Glutamatergic neuron (in vitro differentiated cells): ENCODE data around the gene TCP11X2. TPM values are rescaled to one million over a fixed set of nuclear protein-coding genes. Genes with fewer than 3 reads are reported as not detected.
"Not testable (repeated sequence)": the region's sequence is repeated elsewhere in the genome, so short reads cannot be mapped to it uniquely, and the experiment has no call there.

ENCODE experiments used
- DNase-seq: peaks from one replicate; pipeline ENCODE4 v3.0.0; 2022
- H3K27ac Mint-ChIP-seq: one replicate; pipeline ENCODE4 v1.8.0; 2020; ENCODE audit warnings: mild to moderate bottlenecking, mixed read lengths, inconsistent platforms; ENCODE audit not compliant: unreplicated experiment
- H3K27me3 Mint-ChIP-seq: one replicate; pipeline ENCODE4 v1.8.0; 2020; ENCODE audit warnings: mild to moderate bottlenecking, moderate library complexity, mixed read lengths, inconsistent platforms; ENCODE audit not compliant: unreplicated experiment
- H3K36me3 Mint-ChIP-seq: one replicate; pipeline ENCODE4 v1.8.0; 2020; ENCODE audit warnings: mild to moderate bottlenecking, mixed read lengths, inconsistent platforms; ENCODE audit not compliant: unreplicated experiment
- H3K4me1 Mint-ChIP-seq: one replicate; pipeline ENCODE4 v1.8.0; 2020; ENCODE audit warnings: mild to moderate bottlenecking, low read depth, mixed read lengths, inconsistent platforms; ENCODE audit not compliant: unreplicated experiment
- H3K4me3 Mint-ChIP-seq: one replicate; pipeline ENCODE4 v1.8.0; 2020; ENCODE audit warnings: mild to moderate bottlenecking, mixed read lengths, inconsistent platforms; ENCODE audit not compliant: unreplicated experiment
- H3K9me3 Mint-ChIP-seq: one replicate; pipeline ENCODE4 v1.8.0; 2020; ENCODE audit warnings: mild to moderate bottlenecking, moderate library complexity, mixed read lengths, inconsistent platforms; ENCODE audit not compliant: unreplicated experiment
- CTCF ChIP-seq: fragments of 200-600 bp; sonication (generic); IDR thresholded peaks from one replicate; pipeline ENCODE4 v1.5.0; 2021; ENCODE audit not compliant: partially characterized antibody, unreplicated experiment
- long read RNA-seq: library from polyadenylated mRNA; unstranded; transcript quantifications from one replicate; pipeline ENCODE4 v2.0.0, GENCODE V29; 2020; ENCODE audit not compliant: unreplicated experiment
- total RNA-seq: library from RNA; stranded (reverse); fragmentation: NEBNext Ultra II Directional; extraction: Animal tissue kit (Norgen Biotek cat#: 25700); gene quantifications from one replicate; pipeline ENCODE4 v1.2.1, GENCODE V29; 2021; ENCODE audit not compliant: unreplicated experiment

TCP11X2 gene
- 3.7 TPM for total RNA-seq
- long read RNA-seq, result 0 reads

- not testable (repeated sequence) for H3K9me3 Mint-ChIP-seq, H3K27me3 Mint-ChIP-seq, H3K27ac Mint-ChIP-seq, H3K36me3 Mint-ChIP-seq, H3K4me3 Mint-ChIP-seq, DNase-seq, H3K4me1 Mint-ChIP-seq
Measured at GRCh38 chrX:102471762-102472220, at the start of gene TCP11X2. Gene TCP11X2 (minus strand): TSS chrX:102471812.

DNA sequence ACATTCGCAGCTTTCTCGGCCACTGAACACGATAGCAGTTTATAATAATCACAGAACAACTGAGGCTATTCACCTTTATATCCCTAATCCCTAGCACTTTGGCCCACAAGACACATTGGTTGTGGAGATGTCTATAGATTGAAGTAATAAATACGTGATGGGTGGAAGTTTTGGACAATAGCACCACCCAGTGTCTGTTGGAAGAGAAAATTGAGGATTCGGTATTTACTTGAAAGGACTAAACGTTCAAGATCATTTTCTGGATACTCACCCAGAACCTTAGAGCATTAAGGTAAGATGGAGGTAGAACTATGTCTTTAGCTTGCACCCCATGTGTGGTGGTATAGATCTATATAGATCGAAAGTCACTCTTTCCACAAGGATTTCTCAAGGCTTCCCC is 45.7 kb upstream of the TCP11X2 start:
- DNase-seq, result no peak
- H3K27me3 Mint-ChIP-seq, result no peaks in the 10 kb centered on the region
- H3K9me3 Mint-ChIP-seq, result peaks cover 3% of the 10 kb centered on the region
- peak overlapping the region; percentile 59 for H3K27ac Mint-ChIP-seq
- no peaks in the 10 kb centered on the region for H3K36me3 Mint-ChIP-seq
- peaks cover 6% of the 10 kb centered on the region for H3K4me1 Mint-ChIP-seq
- H3K4me3 Mint-ChIP-seq, result peak overlapping the region; percentile 59
- no peak for TF ChIP-seq CTCF

- Mint-ChIP-seq H3K27ac (peak within 1 kb of the TSS; percentile 97), H3K9me3 (peaks cover 3% of the 10 kb centered on the region), H3K4me1 (peaks cover 6% of the 10 kb centered on the region)
Measured at GRCh38 chrX:102515975-102516941, 44.6 kb upstream of the TCP11X2 start, which contains the start of gene TMSB15A. Gene TMSB15A (minus strand): TSS chrX:102516739.

DNA sequence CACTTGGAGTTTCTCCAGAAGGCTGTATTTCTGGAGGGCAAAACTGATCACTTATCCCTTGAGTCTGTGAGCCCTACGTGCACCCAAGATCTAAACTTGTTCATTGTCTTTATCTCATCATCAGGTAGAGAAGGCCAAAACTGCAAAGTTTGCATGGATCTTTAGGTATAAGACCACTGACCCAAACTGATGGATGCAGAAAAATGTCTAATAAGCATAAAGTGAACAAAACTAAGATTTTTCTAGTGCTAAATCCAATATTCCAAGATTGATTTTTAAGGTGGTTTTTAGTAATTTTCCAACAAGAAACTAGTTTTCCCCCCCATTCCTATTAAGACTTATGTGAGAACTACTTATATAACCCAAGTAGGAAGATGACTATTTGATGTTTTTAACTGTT is 42.9 kb upstream of the TCP11X2 start:
- no peaks in the 10 kb centered on the region for H3K27me3 Mint-ChIP-seq
- no peak for DNase-seq
- H3K4me3 Mint-ChIP-seq, result peak overlapping the region; percentile 93
- TF ChIP-seq CTCF, result no peak
- no peak overlapping the region for H3K27ac Mint-ChIP-seq
- peaks cover 6% of the 10 kb centered on the region for H3K4me1 Mint-ChIP-seq
- peaks cover 3% of the 10 kb centered on the region for H3K9me3 Mint-ChIP-seq
- no peaks in the 10 kb centered on the region for H3K36me3 Mint-ChIP-seq

More at GRCh38 chrX:102515975-102516941, 44.6 kb upstream of the TCP11X2 start, which contains the start of gene TMSB15A:
- DNase-seq, result peak; percentile 84
- Mint-ChIP-seq H3K4me3 (peak within 1 kb of the TSS; percentile 94), H3K27me3 (no peaks in the 10 kb centered on the region), H3K36me3 (no peaks in the 10 kb centered on the region)
- TF ChIP-seq CTCF, result no peak

GRCh38 chrX:102498732-102499131 is 27.1 kb upstream of the TCP11X2 start:
- no peak overlapping the region for H3K27ac Mint-ChIP-seq
- H3K9me3 Mint-ChIP-seq, result peaks cover 1% of the 10 kb centered on the region
- H3K27me3 Mint-ChIP-seq, result peaks cover 2% of the 10 kb centered on the region
- no peak overlapping the region for H3K4me3 Mint-ChIP-seq
- no peaks in the 10 kb centered on the region for H3K36me3 Mint-ChIP-seq
- DNase-seq, result no peak
- TF ChIP-seq CTCF, result no peak
- peaks cover 4% of the 10 kb centered on the region for H3K4me1 Mint-ChIP-seq
